Myocyte (in vitro differentiated cells): ENCODE data around the gene ZSWIM1. TPM values are rescaled to one million over a fixed set of nuclear protein-coding genes. Genes with fewer than 3 reads are reported as not detected.

Experiments used
- DNase-seq: peaks from one replicate; pipeline ENCODE4 v3.0.0-alpha.2; 2012; ENCODE audit warnings: low read depth
- total RNA-seq: library from RNA; depleted of rRNA; stranded (reverse); fragments of >200 nt; gene quantifications from 2 replicates; pipeline ENCODE4 v1.2.3, GENCODE V29; 2014

The ZSWIM1 gene
- total RNA-seq, 1 donor from 2014 or later: 11.4 TPM

- DNase-seq: no peak
Observed at GRCh38 chr20:45907219-45907948, 26.4 kb downstream of the ZSWIM1 start.

- DNase-seq: no peak
Observed at GRCh38 chr20:45908084-45908483, 27.1 kb downstream of the ZSWIM1 start.

GRCh38 chr20:45909336-45909808, 28.3 kb downstream of the ZSWIM1 start:
- no peak for DNase-seq

GRCh38 chr20:45909817-45910669, 29.0 kb downstream of the ZSWIM1 start:
- no peak for DNase-seq

- peak; percentile 77 for DNase-seq
Observed at GRCh38 chr20:45910670-45911485, 29.9 kb downstream of the ZSWIM1 start.

GRCh38 chr20:45911486-45912343, 30.7 kb downstream of the ZSWIM1 start, which contains the start of gene PLTP:
Gene PLTP, minus strand, starts transcription at chr20:45912155. Its CDS starts 703 bp downstream, at chr20:45911452.
- DNase-seq: peak; percentile 58

GRCh38 chr20:45912344-45912682, 31.3 kb downstream of the ZSWIM1 start:
- DNase-seq: no peak

- DNase-seq: no peak
Observed at GRCh38 chr20:45913116-45913515, 32.1 kb downstream of the ZSWIM1 start.

- DNase-seq: peak; percentile 62
Observed at GRCh38 chr20:45917790-45918141, 36.7 kb downstream of the ZSWIM1 start.

GRCh38 chr20:45918182-45918737, 37.2 kb downstream of the ZSWIM1 start:
- DNase-seq: peak; percentile 45

- no peak for DNase-seq
Observed at GRCh38 chr20:45918779-45919537, 37.9 kb downstream of the ZSWIM1 start.

- peak; percentile 77 for DNase-seq
Observed at GRCh38 chr20:45919542-45920399, 38.7 kb downstream of the ZSWIM1 start.

GRCh38 chr20:45920462-45921336, 39.7 kb downstream of the ZSWIM1 start:
- DNase-seq: peak; percentile 21

GRCh38 chr20:45921337-45922189, 40.5 kb downstream of the ZSWIM1 start:
- DNase-seq: no peak

GRCh38 chr20:45924391-45925261, 43.6 kb downstream of the ZSWIM1 start:
- peak; percentile 87 for DNase-seq
